ENCODE results near the gene SNX24. TPM values are rescaled to one million over a fixed set of nuclear protein-coding genes. Genes with fewer than 3 reads are reported as not detected.

Gene SNX24
- total and polyA plus RNA-seq, 4 donors, result 6.3 to 10.1 (median 9.1) TPM

GRCh38 chr5:122897283-122897602 lies 51.8 kb downstream of the SNX24 start:
- Histone ChIP-seq H3K27me3 (ENCODE audit: control insufficient read depth in 4 of 4, insufficient read depth in 4 of 4, low read length in 3 of 4) (no peaks in the 10 kb centered on the region), H3K9me3 (ENCODE audit: control insufficient read depth in 4 of 4, low read length in 3 of 4) (no peaks in the 10 kb centered on the region), H3K4me1 (ENCODE audit: control insufficient read depth in 4 of 4, insufficient read depth in 4 of 4, low read length in 3 of 4) (no peaks in the 10 kb centered on the region), H3K36me3 (ENCODE audit: control insufficient read depth in 4 of 4, insufficient read depth in 3 of 4, low read depth in 1 of 4, low read length in 3 of 4) (no peaks in the 10 kb centered on the region), H3K9ac (ENCODE audit: low read depth in 1 of 2, low read length in 2 of 2) (no peak overlapping the region), H3K27ac (ENCODE audit: low read depth in 1 of 2, low read length in 2 of 2) (no peak overlapping the region), H3K4me3 (ENCODE audit: low read depth in 1 of 3, low read length in 3 of 3) (no peak overlapping the region)
- no peak for DNase-seq (ENCODE audit: low spot score)
- TF ChIP-seq NR2F2 (IDR thresholded peaks at IDR 0.05), result no peak
- no peak for TF ChIP-seq RXRA (IDR thresholded peaks at IDR 0.05)
- TF ChIP-seq, protein P1, sequence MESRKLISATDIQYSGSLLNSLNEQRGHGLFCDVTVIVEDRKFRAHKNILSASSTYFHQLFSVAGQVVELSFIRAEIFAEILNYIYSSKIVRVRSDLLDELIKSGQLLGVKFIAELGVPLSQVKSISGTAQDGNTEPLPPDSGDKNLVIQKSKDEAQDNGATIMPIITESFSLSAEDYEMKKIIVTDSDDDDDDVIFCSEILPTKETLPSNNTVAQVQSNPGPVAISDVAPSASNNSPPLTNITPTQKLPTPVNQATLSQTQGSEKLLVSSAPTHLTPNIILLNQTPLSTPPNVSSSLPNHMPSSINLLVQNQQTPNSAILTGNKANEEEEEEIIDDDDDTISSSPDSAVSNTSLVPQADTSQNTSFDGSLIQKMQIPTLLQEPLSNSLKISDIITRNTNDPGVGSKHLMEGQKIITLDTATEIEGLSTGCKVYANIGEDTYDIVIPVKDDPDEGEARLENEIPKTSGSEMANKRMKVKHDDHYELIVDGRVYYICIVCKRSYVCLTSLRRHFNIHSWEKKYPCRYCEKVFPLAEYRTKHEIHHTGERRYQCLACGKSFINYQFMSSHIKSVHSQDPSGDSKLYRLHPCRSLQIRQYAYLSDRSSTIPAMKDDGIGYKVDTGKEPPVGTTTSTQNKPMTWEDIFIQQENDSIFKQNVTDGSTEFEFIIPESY (IDR thresholded peaks at IDR 0.05), result no peak
- TF ChIP-seq ATF3 (IDR thresholded peaks at IDR 0.05), result no peak
- TF ChIP-seq YY1 (IDR thresholded peaks at IDR 0.05), result no peak
- no peak for TF ChIP-seq FOXA2 (IDR thresholded peaks at IDR 0.05)
- no peak for TF ChIP-seq HNF4A (conservative IDR thresholded peaks at IDR 0.05)
- TF ChIP-seq EGR1 (IDR thresholded peaks at IDR 0.05; ENCODE audit: low read depth in 2 of 2), result no peak

DNA sequence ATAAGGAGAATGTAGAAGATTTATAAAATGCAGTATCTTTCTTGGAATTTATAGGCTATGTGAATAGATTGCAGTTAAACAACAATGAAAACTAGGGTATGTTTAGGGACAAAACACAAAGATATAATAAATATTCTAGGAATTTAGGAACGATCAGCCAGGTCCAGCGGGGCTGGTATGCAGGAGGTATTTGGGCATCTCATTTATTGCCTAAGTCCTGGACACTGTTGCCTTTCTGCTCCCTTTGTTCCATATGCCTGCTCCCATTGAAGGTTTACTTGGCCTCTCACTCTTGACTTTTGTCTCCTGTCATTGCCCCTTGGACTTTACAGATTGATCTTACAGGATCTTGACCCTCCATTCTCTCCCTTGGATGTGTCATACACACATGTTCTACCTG lies 55.9 kb downstream of the SNX24 start:
- H3K4me3 ChIP-seq (ENCODE audit: low read depth in 1 of 3, low read length in 3 of 3), result no peak overlapping the region
- no peak overlapping the region for H3K27ac ChIP-seq (ENCODE audit: low read depth in 1 of 2, low read length in 2 of 2)
- no peak for TF ChIP-seq RAD21 (IDR thresholded peaks at IDR 0.05)
- TF ChIP-seq REST (IDR thresholded peaks at IDR 0.05), result no peak
- TF ChIP-seq SP1 (IDR thresholded peaks at IDR 0.05), result no peak
- TF ChIP-seq, protein P2, sequence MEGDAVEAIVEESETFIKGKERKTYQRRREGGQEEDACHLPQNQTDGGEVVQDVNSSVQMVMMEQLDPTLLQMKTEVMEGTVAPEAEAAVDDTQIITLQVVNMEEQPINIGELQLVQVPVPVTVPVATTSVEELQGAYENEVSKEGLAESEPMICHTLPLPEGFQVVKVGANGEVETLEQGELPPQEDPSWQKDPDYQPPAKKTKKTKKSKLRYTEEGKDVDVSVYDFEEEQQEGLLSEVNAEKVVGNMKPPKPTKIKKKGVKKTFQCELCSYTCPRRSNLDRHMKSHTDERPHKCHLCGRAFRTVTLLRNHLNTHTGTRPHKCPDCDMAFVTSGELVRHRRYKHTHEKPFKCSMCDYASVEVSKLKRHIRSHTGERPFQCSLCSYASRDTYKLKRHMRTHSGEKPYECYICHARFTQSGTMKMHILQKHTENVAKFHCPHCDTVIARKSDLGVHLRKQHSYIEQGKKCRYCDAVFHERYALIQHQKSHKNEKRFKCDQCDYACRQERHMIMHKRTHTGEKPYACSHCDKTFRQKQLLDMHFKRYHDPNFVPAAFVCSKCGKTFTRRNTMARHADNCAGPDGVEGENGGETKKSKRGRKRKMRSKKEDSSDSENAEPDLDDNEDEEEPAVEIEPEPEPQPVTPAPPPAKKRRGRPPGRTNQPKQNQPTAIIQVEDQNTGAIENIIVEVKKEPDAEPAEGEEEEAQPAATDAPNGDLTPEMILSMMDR (IDR thresholded peaks at IDR 0.05; ENCODE audit: low read depth, low read length, missing input control), result no peak
- TF ChIP-seq FOXA1 (IDR thresholded peaks at IDR 0.05), result no peak
- no peak for TF ChIP-seq GABPA (IDR thresholded peaks at IDR 0.05 in 1 of 2, conservative IDR thresholded peaks at IDR 0.05 in 1 of 2)
- no peak for TF ChIP-seq RXRA (IDR thresholded peaks at IDR 0.05)
- no peak for TF ChIP-seq ATF3 (IDR thresholded peaks at IDR 0.05)
- TF ChIP-seq, protein P3, sequence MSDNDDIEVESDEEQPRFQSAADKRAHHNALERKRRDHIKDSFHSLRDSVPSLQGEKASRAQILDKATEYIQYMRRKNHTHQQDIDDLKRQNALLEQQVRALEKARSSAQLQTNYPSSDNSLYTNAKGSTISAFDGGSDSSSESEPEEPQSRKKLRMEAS (IDR thresholded peaks at IDR 0.05), result no peak
- TF ChIP-seq JUND (IDR thresholded peaks at IDR 0.05), result no peak
- no peak for TF ChIP-seq HNF4G (IDR thresholded peaks at IDR 0.05)
- TF ChIP-seq EGR1 (IDR thresholded peaks at IDR 0.05; ENCODE audit: low read depth in 2 of 2), result no peak
- no peak for TF ChIP-seq HNF4A (conservative IDR thresholded peaks at IDR 0.05)
- TF ChIP-seq NR2F2 (IDR thresholded peaks at IDR 0.05), result no peak
- H3K27me3 ChIP-seq (ENCODE audit: control insufficient read depth in 4 of 4, insufficient read depth in 4 of 4, low read length in 3 of 4), result no peaks in the 10 kb centered on the region
- 90% methylated on average over 2 of the region's 2 CpGs for WGBS
- H3K9ac ChIP-seq (ENCODE audit: low read depth in 1 of 2, low read length in 2 of 2), result no peak overlapping the region
- no peak for DNase-seq (ENCODE audit: low spot score)
- H3K4me1 ChIP-seq (ENCODE audit: control insufficient read depth in 4 of 4, insufficient read depth in 4 of 4, low read length in 3 of 4), result no peaks in the 10 kb centered on the region
- no peaks in the 10 kb centered on the region for H3K9me3 ChIP-seq (ENCODE audit: control insufficient read depth in 4 of 4, low read length in 3 of 4)
- no peaks in the 10 kb centered on the region for H3K36me3 ChIP-seq (ENCODE audit: control insufficient read depth in 4 of 4, insufficient read depth in 3 of 4, low read depth in 1 of 4, low read length in 3 of 4)
